DOHH2 (cell line): Measurements from ENCODE around the gene ODAD4.

Experiments used
- H3F3A ChIP-seq: fragments of 200-600 bp; sonication (generic), shearing (Covaris generic); 2 replicates; pipeline ENCODE4 v1.6.0; 2016; ENCODE audit warnings: antibody characterized with exemption, mild to moderate bottlenecking; ENCODE audit not compliant: control insufficient read depth, insufficient read depth
- H3K27ac ChIP-seq: fragments of 200-600 bp; sonication (generic); 2 replicates; pipeline ENCODE4 v1.5.1; 2014; ENCODE audit warnings: low read depth, mild to moderate bottlenecking, low read length, moderate library complexity
- H3K27me3 ChIP-seq: fragments of 200-600 bp; sonication (generic); 2 replicates; pipeline ENCODE4 v1.6.1; 2014; ENCODE audit warnings: mild to moderate bottlenecking, low read length, mixed read lengths; ENCODE audit not compliant: control insufficient read depth
- H3K36me3 ChIP-seq: fragments of 200-600 bp; sonication (generic); 2 replicates; pipeline ENCODE4 v1.6.1; 2014; ENCODE audit warnings: mild to moderate bottlenecking, low read length, moderate library complexity, mixed read lengths; ENCODE audit not compliant: control insufficient read depth
- H3K4me1 ChIP-seq: fragments of 200-600 bp; sonication (generic); 2 replicates; pipeline ENCODE4 v1.6.1; 2014; ENCODE audit warnings: mild to moderate bottlenecking, low read length, mixed read lengths; ENCODE audit not compliant: control insufficient read depth
- H3K4me2 ChIP-seq: fragments of 200-600 bp; sonication (generic); 2 replicates; pipeline ENCODE4 v1.6.0; 2014; ENCODE audit warnings: mild to moderate bottlenecking, low read length, moderate library complexity
- H3K4me3 ChIP-seq: fragments of 200-600 bp; sonication (generic); 2 replicates; pipeline ENCODE4 v1.5.1; 2014; ENCODE audit warnings: mild to moderate bottlenecking, low read length, mixed read lengths
- H3K79me2 ChIP-seq: fragments of 200-600 bp; sonication (generic); 2 replicates; pipeline ENCODE4 v1.6.1; 2014; ENCODE audit warnings: mild to moderate bottlenecking, low read length, mixed read lengths; ENCODE audit not compliant: control insufficient read depth
- H3K9me2 ChIP-seq: fragments of 200-600 bp; sonication (generic); replicated peaks from 2 replicates; pipeline ENCODE4 v1.6.1; 2014; ENCODE audit warnings: mild to moderate bottlenecking, low read length, mixed read lengths; ENCODE audit not compliant: control insufficient read depth
- H3K9me3 ChIP-seq: fragments of 200-600 bp; sonication (generic); 2 replicates; pipeline ENCODE4 v1.6.1; 2014; ENCODE audit warnings: antibody characterized with exemption, low read length, mixed read lengths; ENCODE audit not compliant: control insufficient read depth, insufficient read depth
- H4K20me1 ChIP-seq: fragments of 200-600 bp; sonication (generic); 2 replicates; pipeline ENCODE4 v1.6.0; 2014; ENCODE audit warnings: low read depth, mild to moderate bottlenecking, antibody characterized with exemption, low read length, moderate library complexity; ENCODE audit not compliant: control insufficient read depth, insufficient read depth
- CTCF ChIP-seq: fragments of 200-600 bp; sonication (generic); IDR thresholded peaks from one replicate; pipeline ENCODE4 v1.5.1; 2014; ENCODE audit warnings: antibody characterized with exemption, mild to moderate bottlenecking, low read depth, low read length; ENCODE audit not compliant: poor library complexity, severe bottlenecking
- EZH2phosphoT487 ChIP-seq: fragments of 200-600 bp; sonication (generic); IDR thresholded peaks from 2 replicates; pipeline ENCODE4 v1.6.1; 2017; ENCODE audit warnings: borderline replicate concordance, mild to moderate bottlenecking, antibody characterized with exemption, low read length, moderate library complexity, mixed read lengths

The ODAD4 gene

GRCh38 chr17:41973408-41973811, 43.0 kb downstream of the ODAD4 start:
- Histone ChIP-seq H3K27ac (no peak overlapping the region), H3K9me3 (no peaks in the 10 kb centered on the region), H3K36me3 (peaks cover 88% of the 10 kb centered on the region), H3K4me3 (no peak overlapping the region), H3K4me2 (no peak overlapping the region), H3K79me2 (peaks cover 42% of the 10 kb centered on the region), H4K20me1 (no peaks in the 10 kb centered on the region), H3F3A (peaks cover 14% of the 10 kb centered on the region; the same call in 1 of the 2 replicates), H3K4me1 (peaks cover 18% of the 10 kb centered on the region), H3K9me2 (no peaks in the 10 kb centered on the region), H3K27me3 (no peaks in the 10 kb centered on the region)
- TF ChIP-seq CTCF (no peak), EZH2phosphoT487 (no peak)

- Histone ChIP-seq H3K9me3 (no peaks in the 10 kb centered on the region), H3F3A (peaks cover 12% of the 10 kb centered on the region; the same call in 1 of the 2 replicates), H3K79me2 (peaks cover 36% of the 10 kb centered on the region), H4K20me1 (no peaks in the 10 kb centered on the region), H3K4me1 (peaks cover 13% of the 10 kb centered on the region; the same call in 1 of the 2 replicates), H3K27me3 (no peaks in the 10 kb centered on the region), H3K4me3 (no peak overlapping the region), H3K27ac (no peak overlapping the region), H3K9me2 (no peaks in the 10 kb centered on the region), H3K4me2 (no peak overlapping the region), H3K36me3 (peaks cover 81% of the 10 kb centered on the region)
- no peak for TF ChIP-seq EZH2phosphoT487
- no peak for TF ChIP-seq CTCF
Observed at GRCh38 chr17:41974031-41974430, 43.6 kb downstream of the ODAD4 start.

GRCh38 chr17:41974658-41975057, 44.2 kb downstream of the ODAD4 start:
- Histone ChIP-seq H3F3A (peaks cover 9% of the 10 kb centered on the region; the same call in 1 of the 2 replicates), H3K36me3 (peaks cover 77% of the 10 kb centered on the region)

More at GRCh38 chr17:41974658-41975057, 44.2 kb downstream of the ODAD4 start:
- Histone ChIP-seq H3K27ac (no peak overlapping the region), H3K79me2 (peaks cover 29% of the 10 kb centered on the region), H3K4me2 (no peak overlapping the region), H4K20me1 (no peaks in the 10 kb centered on the region), H3K9me2 (no peaks in the 10 kb centered on the region), H3K9me3 (no peaks in the 10 kb centered on the region), H3K27me3 (no peaks in the 10 kb centered on the region), H3K4me3 (no peak overlapping the region), H3K4me1 (peaks cover 13% of the 10 kb centered on the region; the same call in 1 of the 2 replicates)
- TF ChIP-seq CTCF = no peak
- no peak for TF ChIP-seq EZH2phosphoT487
